Measurements from ENCODE around the gene LRRC34. TPM values are rescaled to one million over a fixed set of nuclear protein-coding genes. Genes with fewer than 3 reads are reported as not detected.

Gene LRRC34
- total and polyA plus RNA-seq, 2 of the 8 experiments (the other 6 are each of a cell fraction or from before 2014, with no cell fraction given) = 3.3 to 4.1 TPM

DNA sequence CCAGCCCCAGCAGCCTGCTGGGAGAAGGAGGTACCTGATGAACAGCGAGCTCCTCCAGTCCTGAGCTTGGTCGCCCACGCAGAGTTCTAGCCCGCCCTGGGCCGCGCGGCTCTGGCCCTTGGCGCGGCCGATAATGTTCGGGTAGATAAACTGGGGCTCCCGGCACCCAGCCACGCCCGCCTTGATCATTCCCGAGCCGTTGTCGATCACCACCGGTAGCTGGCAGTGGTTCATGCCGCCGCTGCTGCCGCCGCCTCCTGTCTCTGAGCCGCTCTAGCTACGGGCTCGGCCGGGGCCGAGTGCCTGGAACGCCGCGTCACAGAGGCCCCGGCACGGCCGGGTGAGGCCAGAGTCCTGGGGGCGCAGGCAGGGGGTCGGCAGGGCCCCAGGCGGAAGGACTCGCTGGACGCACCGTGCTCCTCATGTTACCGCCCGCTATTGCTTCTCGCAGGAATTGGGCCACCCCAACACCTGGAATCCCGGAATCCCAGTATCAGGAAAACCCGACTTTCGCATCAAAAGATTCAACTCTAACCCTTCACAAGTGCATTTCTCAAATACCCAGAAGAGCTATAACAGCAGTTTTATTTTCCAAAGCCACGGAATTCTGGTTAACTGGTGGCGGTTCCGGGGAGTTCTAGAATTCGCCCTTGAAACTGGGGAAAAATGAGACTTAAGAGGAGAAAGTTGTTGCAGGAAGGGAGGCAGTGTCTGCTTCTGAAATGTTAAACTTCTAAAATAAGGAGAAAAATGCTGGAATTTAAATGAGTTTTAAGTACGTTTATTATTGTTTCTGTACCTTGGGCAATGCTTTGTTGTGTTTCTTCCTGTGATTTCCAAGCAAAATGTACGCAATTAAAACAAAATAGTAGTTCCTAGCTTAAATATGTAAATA is 43.2 kb downstream of the LRRC34 start, which contains the start of gene ACTRT3 (continued):
- TF ChIP-seq, protein P1, sequence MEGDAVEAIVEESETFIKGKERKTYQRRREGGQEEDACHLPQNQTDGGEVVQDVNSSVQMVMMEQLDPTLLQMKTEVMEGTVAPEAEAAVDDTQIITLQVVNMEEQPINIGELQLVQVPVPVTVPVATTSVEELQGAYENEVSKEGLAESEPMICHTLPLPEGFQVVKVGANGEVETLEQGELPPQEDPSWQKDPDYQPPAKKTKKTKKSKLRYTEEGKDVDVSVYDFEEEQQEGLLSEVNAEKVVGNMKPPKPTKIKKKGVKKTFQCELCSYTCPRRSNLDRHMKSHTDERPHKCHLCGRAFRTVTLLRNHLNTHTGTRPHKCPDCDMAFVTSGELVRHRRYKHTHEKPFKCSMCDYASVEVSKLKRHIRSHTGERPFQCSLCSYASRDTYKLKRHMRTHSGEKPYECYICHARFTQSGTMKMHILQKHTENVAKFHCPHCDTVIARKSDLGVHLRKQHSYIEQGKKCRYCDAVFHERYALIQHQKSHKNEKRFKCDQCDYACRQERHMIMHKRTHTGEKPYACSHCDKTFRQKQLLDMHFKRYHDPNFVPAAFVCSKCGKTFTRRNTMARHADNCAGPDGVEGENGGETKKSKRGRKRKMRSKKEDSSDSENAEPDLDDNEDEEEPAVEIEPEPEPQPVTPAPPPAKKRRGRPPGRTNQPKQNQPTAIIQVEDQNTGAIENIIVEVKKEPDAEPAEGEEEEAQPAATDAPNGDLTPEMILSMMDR (IDR thresholded peaks at IDR 0.05; ENCODE audit: control extremely low read depth in 1 of 3, insufficient read depth in 1 of 3, low read depth in 1 of 3, low read length in 3 of 3) = peak in 2 of 3 experiments; percentile 7 to 19; a peak in 2 of 4 replicates
- TF ChIP-seq HDAC6 (IDR thresholded peaks at IDR 0.05; ENCODE audit: low read depth, low read length) = no peak
- TF ChIP-seq YY1 (IDR thresholded peaks at IDR 0.05; ENCODE audit: low read depth, low read length) = no peak
- TF ChIP-seq MAFK (IDR thresholded peaks at IDR 0.05; ENCODE audit: low read depth, low read length) = no peak
- TF ChIP-seq SUZ12 (IDR thresholded peaks at IDR 0.05; ENCODE audit: low read length) = no peak
- TF ChIP-seq CREB1 (IDR thresholded peaks at IDR 0.05) = peak; percentile 63
- TF ChIP-seq TAF1 (IDR thresholded peaks at IDR 0.05; ENCODE audit: low read depth, low read length) = peak; percentile 69
- peak; percentile 31 to 77 for TF ChIP-seq POLR2A (IDR thresholded peaks at IDR 0.05; ENCODE audit: control extremely low read depth in 1 of 2, low read depth in 2 of 2, low read length in 2 of 2)
- no peak for TF ChIP-seq BCL11A (IDR thresholded peaks at IDR 0.05; ENCODE audit: low read depth in 2 of 2, low read length in 2 of 2)
- TF ChIP-seq CBX8 (IDR thresholded peaks at IDR 0.05; ENCODE audit: borderline replicate concordance, low read depth, low read length) = no peak
- TF ChIP-seq EP300 (IDR thresholded peaks at IDR 0.05; ENCODE audit: borderline replicate concordance in 1 of 2, low read depth in 2 of 2, low read length in 2 of 2) = no peak
- peak; percentile 75 for TF ChIP-seq EGR1 (IDR thresholded peaks at IDR 0.05; ENCODE audit: borderline replicate concordance, low read depth, low read length)
- TF ChIP-seq, protein P2, sequence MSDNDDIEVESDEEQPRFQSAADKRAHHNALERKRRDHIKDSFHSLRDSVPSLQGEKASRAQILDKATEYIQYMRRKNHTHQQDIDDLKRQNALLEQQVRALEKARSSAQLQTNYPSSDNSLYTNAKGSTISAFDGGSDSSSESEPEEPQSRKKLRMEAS (IDR thresholded peaks at IDR 0.05) = peak; percentile 68
- 0 out of 4 replicates have a peak, but pooled peaks have one; percentile 42 to 50 for TF ChIP-seq SIN3A (conservative IDR thresholded peaks at IDR 0.05 in 1 of 2, IDR thresholded peaks at IDR 0.05 in 1 of 2; ENCODE audit: low read depth in 1 of 2, low read length in 2 of 2)
- no peak for TF ChIP-seq GABPA (IDR thresholded peaks at IDR 0.05; ENCODE audit: borderline replicate concordance, insufficient read depth, low read length)
- TF ChIP-seq, protein P3, sequence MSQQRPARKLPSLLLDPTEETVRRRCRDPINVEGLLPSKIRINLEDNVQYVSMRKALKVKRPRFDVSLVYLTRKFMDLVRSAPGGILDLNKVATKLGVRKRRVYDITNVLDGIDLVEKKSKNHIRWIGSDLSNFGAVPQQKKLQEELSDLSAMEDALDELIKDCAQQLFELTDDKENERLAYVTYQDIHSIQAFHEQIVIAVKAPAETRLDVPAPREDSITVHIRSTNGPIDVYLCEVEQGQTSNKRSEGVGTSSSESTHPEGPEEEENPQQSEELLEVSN (IDR thresholded peaks at IDR 0.05) = no peak; the same call in 1 of the 2 replicates
- TF ChIP-seq HDAC2 (IDR thresholded peaks at IDR 0.05; ENCODE audit: borderline replicate concordance in 1 of 2, low read depth in 2 of 2, low read length in 2 of 2) = peak in 1 of 2 experiments; percentile 2; a peak in 1 of 4 replicates

All from H1 (cell line).